IMR-90 (cell line): ENCODE data around the gene RASSF8. TPM values are rescaled to one million over a fixed set of nuclear protein-coding genes. Genes with fewer than 3 reads are reported as not detected.

Experiments
- ATAC-seq: fragments of 200-7000 bp; cut with Tn5 transposase; 2 replicates; pipeline ENCODE4 v1.9.1; 2020; ENCODE audit warnings: low read depth, mild to moderate bottlenecking, moderate library complexity
- BruUV-seq: library from RNA; stranded (reverse); fragments of 400-500 nt; replicated peaks from 2 replicates; lab custom pipeline; 2021; lab: Mats Ljungman, UMichigan
- CTCF ChIA-PET: fragments of 300-600 bp; formaldehyde crosslinking; extraction: SDS; loops from one replicate; lab custom pipeline; 2021; ENCODE audit warnings: antibody characterized with exemption; lab: Yijun Ruan, JAX
- POLR2A ChIA-PET: fragments of 300-600 bp; sonication (Branson Sonifier 250); formaldehyde crosslinking; loops from one replicate; lab custom pipeline; 2022; ENCODE audit warnings: antibody characterized with exemption; ENCODE audit not compliant: unreplicated experiment; lab: Charles Lee
- DNase-seq: peaks from one replicate; pipeline ENCODE4 v3.0.0; 2013
- H2AFZ ChIP-seq: replicated peaks from 2 replicates; pipeline ENCODE3; 2013; ENCODE audit warnings: low read length, mild to moderate bottlenecking; ENCODE audit not compliant: poor library complexity
- H2AK5ac ChIP-seq: 2 replicates; pipeline ENCODE4 v1.6.1; 2013; ENCODE audit warnings: low read depth, low read length, inconsistent platforms
- H2AK9ac ChIP-seq: replicated peaks from 2 replicates; pipeline ENCODE3; 2013; ENCODE audit warnings: mild to moderate bottlenecking, low read depth, low read length, moderate library complexity; ENCODE audit not compliant: poor library complexity
- H2BK120ac ChIP-seq: 2 replicates; pipeline ENCODE4 v1.6.1; 2013; ENCODE audit warnings: low read depth, low read length, inconsistent platforms
- H2BK15ac ChIP-seq: 3 replicates; pipeline ENCODE4 v1.6.1; 2013; ENCODE audit warnings: low read depth, low read length, inconsistent platforms
- H2BK20ac ChIP-seq: 2 replicates; pipeline ENCODE4 v1.6.1; 2013; ENCODE audit warnings: low read depth, mild to moderate bottlenecking, inconsistent platforms, low read length, moderate library complexity
- H2BK5ac ChIP-seq: 2 replicates; pipeline ENCODE4 v1.6.1; 2013; ENCODE audit warnings: mild to moderate bottlenecking, low read depth, low read length, inconsistent platforms; ENCODE audit not compliant: poor library complexity, severe bottlenecking
- H3K14ac ChIP-seq: replicated peaks from 2 replicates; pipeline ENCODE4 v1.6.1; 2013; ENCODE audit warnings: low read depth, low read length, inconsistent platforms
- H3K18ac ChIP-seq: 2 replicates; pipeline ENCODE4 v1.6.1; 2013; ENCODE audit warnings: low read depth, low read length, control low read depth
- H3K23ac ChIP-seq: 2 replicates; pipeline ENCODE4 v1.6.1; 2013; ENCODE audit warnings: low read depth, low read length, inconsistent platforms
- H3K27ac ChIP-seq: 2 replicates; pipeline ENCODE4 v1.5.1; 2013; ENCODE audit warnings: mild to moderate bottlenecking, control low read depth, low read length; ENCODE audit not compliant: insufficient read depth
- H3K27me3 ChIP-seq: 2 replicates; pipeline ENCODE4 v1.6.1; 2013; ENCODE audit warnings: low read length; ENCODE audit not compliant: control insufficient read depth, insufficient read depth
- H3K36me3 ChIP-seq: 2 replicates; pipeline ENCODE4 v1.6.1; 2013; ENCODE audit warnings: low read length, mixed read lengths; ENCODE audit not compliant: control insufficient read depth, insufficient read depth
- H3K4ac ChIP-seq: 2 replicates; pipeline ENCODE4 v1.6.1; 2013; ENCODE audit warnings: low read depth, low read length, inconsistent platforms
- H3K4me1 ChIP-seq: 2 replicates; pipeline ENCODE4 v1.6.1; 2013; ENCODE audit warnings: low read length, mixed read lengths; ENCODE audit not compliant: control insufficient read depth, insufficient read depth
- H3K4me2 ChIP-seq: 2 replicates; pipeline ENCODE4 v1.6.1; 2013; ENCODE audit warnings: low read depth, mild to moderate bottlenecking, control low read depth, low read length, moderate library complexity
- H3K4me3 ChIP-seq: 2 replicates; pipeline ENCODE4 v1.5.1; 2013; ENCODE audit warnings: low read depth, mild to moderate bottlenecking, control low read depth, low read length, moderate library complexity; ENCODE audit not compliant: insufficient read depth
- H3K56ac ChIP-seq: 2 replicates; pipeline ENCODE4 v1.6.1; 2013; ENCODE audit warnings: low read length, inconsistent platforms; ENCODE audit not compliant: insufficient read depth; ENCODE audit errors: extremely low read depth
- H3K79me1 ChIP-seq, 2 experiments: 2 replicates each; pipeline ENCODE4 v1.6.1; 2013; ENCODE audit warnings: low read length in 2 of 2, inconsistent platforms in 1 of 2, low read depth in 1 of 2
- H3K9ac ChIP-seq: 2 replicates; pipeline ENCODE4 v1.6.1; 2013; ENCODE audit warnings: low read depth, low read length, control low read depth
- H3K9me1 ChIP-seq: 2 replicates; pipeline ENCODE4 v1.6.1; 2013; ENCODE audit warnings: low read length, inconsistent platforms; ENCODE audit not compliant: insufficient read depth
- H3K9me3 ChIP-seq: 2 replicates; pipeline ENCODE4 v1.6.1; 2013; ENCODE audit warnings: low read length; ENCODE audit not compliant: control insufficient read depth, insufficient read depth
- H4K20me1 ChIP-seq: 2 replicates; pipeline ENCODE4 v1.6.1; 2013; ENCODE audit warnings: low read length, inconsistent platforms; ENCODE audit not compliant: insufficient read depth
- H4K5ac ChIP-seq: 2 replicates; pipeline ENCODE4 v1.6.1; 2013; ENCODE audit warnings: mild to moderate bottlenecking, low read depth, low read length, control low read depth
- H4K8ac ChIP-seq, 2 experiments: 2 replicates each; pipeline ENCODE4 v1.6.1; 2013; ENCODE audit warnings: low read depth in 2 of 2, low read length in 2 of 2, control low read depth in 1 of 2, inconsistent platforms in 1 of 2
- H4K91ac ChIP-seq: 2 replicates; pipeline ENCODE4 v1.6.1; 2013; ENCODE audit warnings: low read depth, low read length, inconsistent platforms; ENCODE audit not compliant: insufficient read depth
- CEBPB ChIP-seq: IDR thresholded peaks from 2 replicates; pipeline ENCODE4 v1.6.1; 2012; ENCODE audit warnings: low read depth, low read length, improper control_type of control experiment
- FOS ChIP-seq: fragments of 150-350 bp; IDR thresholded peaks from 2 replicates; pipeline ENCODE4 v1.6.1; 2016; ENCODE audit warnings: low read depth, low read length
- RCOR1 ChIP-seq: IDR thresholded peaks from 2 replicates; pipeline ENCODE4 v1.6.1; 2012; ENCODE audit warnings: mild to moderate bottlenecking, low read length, improper control_type of control experiment; ENCODE audit not compliant: insufficient replicate concordance
- RFX5 ChIP-seq: IDR thresholded peaks from 2 replicates; pipeline ENCODE4 v1.8.0; 2012; ENCODE audit warnings: low read depth, mild to moderate bottlenecking, low read length, moderate library complexity
- WGBS, 2 experiments: methylation state at CpG; one replicate each; pipeline versions ENCODE4 v1.1.5 to v1.1.7; 2013; ENCODE audit warnings: missing lambda C conversion rate in 2 of 2; ENCODE audit not compliant: insufficient read length in 1 of 2; ENCODE audit errors: extremely low coverage in 2 of 2; 5-methylcytosine and 5-hydroxymethylcytosine counted together
- dilution Hi-C: fragments of 300-500 bp; cut with HindIII; formaldehyde crosslinking; loops from one replicate; pipeline ENCODE4 v1.14.3; 2018; ENCODE audit warnings: low sequenced_read_pairs; ENCODE audit not compliant: unreplicated experiment
- in situ Hi-C: fragments of 300-500 bp; cut with MboI; formaldehyde crosslinking; loops from 3 replicates; pipeline ENCODE4 v1.14.3; 2019; ENCODE audit warnings: low sequenced_read_pairs, inconsistent platforms, mixed read lengths
- intact Hi-C: fragments of 100-400 bp; cut with micrococcal nuclease; formaldehyde crosslinking; loops from 2 replicates; pipeline ENCODE4 v1.10.0; 2022
- polyA plus RNA-seq, 3 experiments: library from polyadenylated mRNA; depleted of rRNA; stranded (reverse); fragments of >200 nt; gene quantifications; 2 replicates each; pipeline ENCODE4 v1.2.3, GENCODE V29; 2012; ENCODE audit warnings: low replicate concordance in 1 of 3
- total RNA-seq: library from RNA; depleted of rRNA; stranded (reverse); fragments of >200 nt; gene quantifications from 2 replicates; pipeline ENCODE4 v1.2.3, GENCODE V29; 2012

The RASSF8 gene
- total and polyA plus RNA-seq, 2 of the 4 experiments (the other 2 are of a cell fraction), result 10.8 to 50.5 TPM

- H3K27ac ChIP-seq, result peak overlapping the region; percentile 30; the same call in 1 of the 2 replicates
- H2BK5ac ChIP-seq, result peak overlapping the region; percentile 94
- peak overlapping the region; percentile 83; the same call in 1 of the 2 replicates for H4K5ac ChIP-seq
- ChIA-PET CTCF (no interaction called here), POLR2A (no interaction called here)
- H3K36me3 ChIP-seq, result no peaks in the 10 kb centered on the region; the same call in 1 of the 2 replicates
- 0 out of 2 replicates have a peak overlapping the region, but pooled peaks have one; percentile 35 for H3K56ac ChIP-seq
- H3K14ac ChIP-seq, result 0 out of 2 replicates have a peak overlapping the region, but pooled peaks have one; percentile 12
- peak overlapping the region; percentile 85 for H3K23ac ChIP-seq
- peak overlapping the region; percentile 99; the same call in 1 of the 2 replicates for H3K18ac ChIP-seq
- intact Hi-C loops, result no loop called here
- dilution Hi-C loops, result no loop called here
- H2AK5ac ChIP-seq, result no peak overlapping the region
- in situ Hi-C loops, result no loop called here
- BruUV-seq, result no TSS peak
- DNase-seq (peak; percentile 96), ATAC-seq (peak; percentile 79)
- no peak overlapping the region; the same call in 1 of the 2 replicates for H3K4me3 ChIP-seq
- no peaks in the 10 kb centered on the region for H3K27me3 ChIP-seq
- H3K4me2 ChIP-seq, result peak overlapping the region; percentile 92
- peaks cover 17 to 69% of the 10 kb centered on the region in 2 experiments for H3K79me1 ChIP-seq
- no peak overlapping the region for H2AFZ ChIP-seq
- H3K9me3 ChIP-seq, result no peaks in the 10 kb centered on the region
- H2BK20ac ChIP-seq, result no peak overlapping the region
- peak overlapping the region; percentile 9; the same call in 1 of the 2 replicates for H3K9ac ChIP-seq
- TF ChIP-seq RFX5, result no peak
- TF ChIP-seq FOS, result peak; percentile 16; the same call in 1 of the 2 replicates
- peak; percentile 50 for TF ChIP-seq RCOR1
- TF ChIP-seq CEBPB, result peak; percentile 83
- peaks cover 18% of the 10 kb centered on the region for H3K4me1 ChIP-seq
- peak overlapping the region; percentile 60; the same call in 1 of the 2 replicates for H2BK120ac ChIP-seq
- peaks cover 14% of the 10 kb centered on the region for H3K9me1 ChIP-seq
- H2BK15ac ChIP-seq, result no peak overlapping the region; the same call in 2 of the 3 replicates
- no peak overlapping the region for H4K91ac ChIP-seq
- H3K4ac ChIP-seq, result peak overlapping the region; percentile 44
- no CpG with 5 or more reads among the region's 3 CpGs for WGBS, 2 experiments
- peaks cover 36% of the 10 kb centered on the region for H4K20me1 ChIP-seq
- H4K8ac ChIP-seq, result 0 out of 4 replicates have a peak overlapping the region, but pooled peaks of 1 of the 2 experiments have one; percentile 38
- H2AK9ac ChIP-seq, result no peak overlapping the region
Measured at GRCh38 chr12:25993901-25994651, 35.6 kb downstream of the RASSF8 start.
